HG03097 (cell line): ENCODE data around the gene SLC45A1.

Source experiments
- ATAC-seq: cut with Tn5 transposase; IDR thresholded peaks from one replicate; pipeline ENCODE4 v1.9.1; 2021; ENCODE audit not compliant: unreplicated experiment, low FRiP score

SLC45A1 gene

GRCh38 chr1:8334106-8334851 is 16.4 kb downstream of the SLC45A1 start:
- no peak for ATAC-seq

- no peak for ATAC-seq
Observed at GRCh38 chr1:8335246-8335645, 17.3 kb downstream of the SLC45A1 start.

GRCh38 chr1:8337776-8338525 is 20.0 kb downstream of the SLC45A1 start:
- ATAC-seq = no peak

GRCh38 chr1:8338526-8339202 is 20.8 kb downstream of the SLC45A1 start:
- ATAC-seq = no peak

- ATAC-seq = no peak
Observed at GRCh38 chr1:8339203-8339600, 21.3 kb downstream of the SLC45A1 start.

GRCh38 chr1:8340448-8340847 is 22.5 kb downstream of the SLC45A1 start:
- no peak for ATAC-seq

- no peak for ATAC-seq
Observed at GRCh38 chr1:8342325-8342724, 24.4 kb downstream of the SLC45A1 start.

- ATAC-seq = no peak
Observed at GRCh38 chr1:8343044-8343443, 25.1 kb downstream of the SLC45A1 start.

GRCh38 chr1:8343464-8344001 is 25.6 kb downstream of the SLC45A1 start:
- no peak for ATAC-seq

- no peak for ATAC-seq
Observed at GRCh38 chr1:8344893-8345507, 27.1 kb downstream of the SLC45A1 start.

GRCh38 chr1:8345621-8346415 is 27.9 kb downstream of the SLC45A1 start:
- no peak for ATAC-seq

GRCh38 chr1:8347635-8348034 is 29.7 kb downstream of the SLC45A1 start:
- no peak for ATAC-seq

- no peak for ATAC-seq
Observed at GRCh38 chr1:8348047-8348776, 30.3 kb downstream of the SLC45A1 start.

GRCh38 chr1:8348777-8349472 is 31.0 kb downstream of the SLC45A1 start:
- no peak for ATAC-seq

GRCh38 chr1:8349473-8349865 is 31.6 kb downstream of the SLC45A1 start:
- ATAC-seq = no peak

- ATAC-seq = no peak
Observed at GRCh38 chr1:8349961-8350360, 32.0 kb downstream of the SLC45A1 start.

- ATAC-seq = no peak
Observed at GRCh38 chr1:8350914-8351684, 33.2 kb downstream of the SLC45A1 start.
